ENCODE results near the gene NOTCH3.

GRCh38 chr19:15244106-15244803 lies 43.5 kb upstream of the NOTCH3 start:
- TF ChIP-seq CTCF (IDR thresholded peaks at IDR 0.05) (no peak), POLR2A (IDR thresholded peaks at IDR 0.05) (no peak)
